Gastrocnemius medialis (tissue), 4 donors: ENCODE measurements around the gene LMBR1.

Experiments used
- CTCF ChIP-seq, 5 experiments: fragments of 450-650 bp in 3 of 5; fragments of 200-600 bp in 2 of 5; sonication (generic) in 2 of 5; IDR thresholded peaks in 4 of 5; conservative IDR thresholded peaks in 1 of 5; 1 replicate in 4 of 5; 2 replicates in 1 of 5; pipeline ENCODE4 v1.5.1; 2016 to 2019; ENCODE audit warnings: antibody characterized with exemption in 5 of 5, mild to moderate bottlenecking in 3 of 5, moderate library complexity in 3 of 5
- POLR2A ChIP-seq, 2 donors: fragments of 450-650 bp; IDR thresholded peaks; one replicate each; pipeline ENCODE4 v1.6.1; 2017; ENCODE audit warnings: antibody characterized with exemption in 2 of 2, mild to moderate bottlenecking in 2 of 2, moderate library complexity in 2 of 2

DNA sequence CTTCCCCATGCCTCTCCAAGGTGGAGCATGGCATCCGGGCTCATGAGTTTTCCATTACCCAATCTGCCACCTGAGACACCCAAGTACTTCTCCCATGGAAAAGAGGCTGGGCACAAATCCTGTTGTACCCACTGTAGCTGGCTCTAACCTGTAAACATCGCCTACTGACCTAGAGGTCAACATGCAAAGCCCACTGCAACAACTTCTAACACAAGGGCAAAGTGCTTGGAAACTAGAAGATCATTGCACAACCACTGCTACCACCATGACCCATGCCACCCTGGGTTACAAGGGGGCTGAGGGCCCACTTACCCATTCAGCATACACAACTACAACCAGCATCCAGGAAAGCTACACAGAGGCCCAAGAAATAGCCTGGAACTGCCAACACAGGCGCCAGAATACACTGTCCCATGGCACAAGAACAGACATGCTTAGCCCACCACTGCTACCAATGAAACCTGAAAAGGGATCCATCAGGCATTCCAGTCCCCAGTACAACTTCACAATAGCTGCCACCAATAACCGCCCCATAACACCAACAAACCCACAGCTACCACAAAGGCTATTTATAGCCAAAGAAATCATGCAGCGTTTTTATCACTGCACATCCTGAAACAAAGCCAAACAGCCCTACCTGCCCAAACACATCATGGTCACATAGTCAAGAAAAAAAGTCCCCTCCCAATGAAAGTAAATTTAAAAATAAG lies 189.1 kb downstream of the LMBR1 start:
- no peak for TF ChIP-seq CTCF (IDR thresholded peaks at IDR 0.05 in 4 of 5, conservative IDR thresholded peaks at IDR 0.05 in 1 of 5)
- TF ChIP-seq POLR2A (IDR thresholded peaks at IDR 0.05): no peak
